Stimulated activated CD8-positive, alpha-beta memory T cell treated with anti-CD3 and anti-CD28 coated beads, Interleukin-15, amount 100 ng/mL, for 4 hours (primary cell): ENCODE results near the gene SH3BP5.

Experiments
- DNase-seq, 2 donors: peaks; one replicate each; pipeline ENCODE4 v3.0.0-alpha.2; 2020; ENCODE audit warnings: low read depth in 2 of 2

SH3BP5 gene

DNA sequence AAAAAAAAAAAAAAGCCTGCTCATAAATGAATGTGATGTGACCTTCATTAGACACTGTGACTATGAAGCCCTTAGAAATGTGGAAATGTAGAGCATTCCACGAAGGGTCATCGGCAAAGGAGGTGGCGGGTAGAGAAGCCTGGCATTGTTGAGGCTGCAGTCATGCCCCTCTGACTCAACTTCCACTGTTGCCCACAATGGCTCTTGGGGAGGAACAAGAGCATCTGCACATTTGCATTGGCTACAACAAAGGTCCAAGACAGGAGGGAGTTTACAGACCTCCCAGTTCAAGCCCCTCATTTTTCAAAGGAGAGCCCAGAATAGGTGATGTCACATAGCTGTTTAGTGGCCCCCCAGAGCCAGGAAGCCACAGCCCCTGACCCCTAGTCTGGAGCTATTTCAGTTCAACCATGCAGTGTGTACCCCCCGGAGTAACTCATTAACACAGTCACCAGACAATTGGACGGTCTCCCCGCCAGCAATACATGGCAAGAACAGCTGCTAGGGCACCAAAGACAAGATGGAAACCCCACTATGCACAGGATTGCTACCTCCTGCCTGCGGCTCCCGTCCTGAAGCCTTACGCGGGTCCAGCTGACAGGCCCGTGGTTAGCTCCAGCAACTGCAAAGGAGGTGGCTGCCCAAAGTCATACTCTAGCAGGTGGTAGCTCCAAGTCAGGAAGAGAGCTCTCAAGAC lies 56.2 kb downstream of the SH3BP5 start:
- no peak for DNase-seq

DNA sequence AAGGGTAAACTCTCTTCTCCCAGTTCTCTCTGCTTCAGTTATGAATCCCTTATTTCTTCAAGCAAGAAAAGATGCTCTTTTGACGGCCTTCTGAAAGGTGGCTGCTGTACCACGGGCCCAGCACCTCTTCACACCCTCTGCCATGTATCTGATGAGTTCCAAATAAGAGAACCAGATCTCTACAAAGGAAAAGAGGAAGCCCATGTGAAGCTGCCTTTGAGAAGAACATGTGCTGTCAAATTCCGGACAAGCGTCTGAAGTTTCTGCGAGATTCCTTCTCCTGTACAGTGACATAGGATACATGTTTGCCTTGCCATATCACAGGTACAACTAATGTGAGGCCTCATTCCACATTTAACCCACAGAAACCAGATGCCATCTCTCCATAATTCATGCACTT lies 59.2 kb downstream of the SH3BP5 start:
- DNase-seq: no peak

DNA sequence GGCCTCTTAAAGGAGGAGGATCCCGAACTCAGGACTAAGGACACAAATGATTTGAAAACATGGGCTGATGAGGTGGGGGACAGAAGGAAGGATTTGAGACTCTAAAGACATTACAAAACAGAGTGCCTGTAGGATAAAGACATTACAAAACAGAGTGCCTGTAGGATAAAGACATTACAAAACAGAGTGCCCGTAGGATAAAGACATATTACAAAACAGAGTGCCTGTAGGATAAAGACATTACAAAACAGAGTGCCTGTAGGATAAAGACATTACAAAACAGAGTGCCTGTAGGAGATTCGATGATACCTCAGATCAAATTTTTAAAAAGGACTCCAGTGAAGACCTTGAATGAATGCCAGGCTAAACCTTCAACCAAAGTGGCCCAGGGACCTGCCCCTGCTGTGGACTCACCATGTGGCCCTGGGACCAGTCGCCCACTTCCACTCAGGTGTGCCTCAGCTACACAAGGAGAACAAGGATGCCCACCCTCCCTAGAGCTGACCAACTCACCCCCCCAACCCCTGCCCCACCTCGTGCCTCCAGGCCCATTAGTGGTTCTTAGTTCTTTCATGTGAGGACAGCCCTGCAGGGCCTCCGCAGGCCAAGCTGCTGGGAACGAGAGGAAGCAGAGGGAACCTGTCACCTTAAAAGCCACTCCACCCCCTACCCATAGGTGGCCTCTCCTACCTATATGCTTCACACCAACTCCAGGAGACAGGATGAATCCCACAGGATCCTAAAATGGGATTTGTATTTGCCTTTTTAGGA lies 59.8 kb downstream of the SH3BP5 start:
- no peak for DNase-seq

DNA sequence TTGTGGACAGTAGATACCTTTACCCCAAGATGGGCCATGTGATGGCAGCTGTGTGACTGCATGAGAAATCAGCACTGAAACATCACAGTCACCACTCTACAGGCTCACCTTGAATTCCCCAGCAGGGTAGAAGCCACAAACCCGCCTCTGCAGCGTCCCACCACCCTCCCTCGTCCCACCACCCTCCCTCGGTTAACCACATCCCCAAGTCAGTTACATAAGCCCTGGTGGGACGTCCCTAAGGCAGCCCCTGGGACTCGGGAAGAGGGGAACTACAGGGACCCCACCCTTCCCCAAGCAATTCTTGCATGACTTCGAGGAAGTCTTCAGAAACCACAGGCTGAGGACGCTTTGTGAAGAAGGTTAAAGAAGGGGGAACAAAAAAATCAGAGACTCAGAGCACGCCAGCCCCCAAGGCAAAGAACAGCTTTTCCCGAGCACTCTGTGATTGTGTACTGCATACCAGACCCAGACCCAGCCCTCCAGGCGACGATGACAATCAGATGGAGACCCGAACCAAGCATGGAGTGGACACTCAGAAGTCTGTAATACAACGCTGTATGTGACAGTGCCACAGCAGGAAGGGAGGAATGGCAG lies 60.5 kb downstream of the SH3BP5 start:
- peak; percentile 70 to 79 for DNase-seq

DNA sequence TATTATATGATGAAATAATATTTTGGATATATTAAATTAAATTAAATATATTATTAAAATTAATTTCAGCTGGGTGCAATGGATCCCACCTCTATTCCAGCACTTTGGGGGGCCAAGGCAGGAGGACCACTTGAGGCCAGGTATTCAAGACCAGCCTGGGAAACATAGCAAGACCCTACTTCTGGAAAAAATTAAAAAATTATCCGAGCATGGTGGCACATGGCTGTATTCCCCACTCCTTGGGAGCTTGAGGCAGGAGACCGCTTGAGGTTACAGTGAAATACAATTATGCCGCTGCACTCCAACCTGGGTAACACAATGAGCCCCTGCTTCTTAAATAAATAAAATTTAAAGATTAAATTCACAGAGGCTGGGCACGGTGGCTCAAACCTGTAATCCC lies 61.4 kb downstream of the SH3BP5 start:
- DNase-seq: no peak

DNA sequence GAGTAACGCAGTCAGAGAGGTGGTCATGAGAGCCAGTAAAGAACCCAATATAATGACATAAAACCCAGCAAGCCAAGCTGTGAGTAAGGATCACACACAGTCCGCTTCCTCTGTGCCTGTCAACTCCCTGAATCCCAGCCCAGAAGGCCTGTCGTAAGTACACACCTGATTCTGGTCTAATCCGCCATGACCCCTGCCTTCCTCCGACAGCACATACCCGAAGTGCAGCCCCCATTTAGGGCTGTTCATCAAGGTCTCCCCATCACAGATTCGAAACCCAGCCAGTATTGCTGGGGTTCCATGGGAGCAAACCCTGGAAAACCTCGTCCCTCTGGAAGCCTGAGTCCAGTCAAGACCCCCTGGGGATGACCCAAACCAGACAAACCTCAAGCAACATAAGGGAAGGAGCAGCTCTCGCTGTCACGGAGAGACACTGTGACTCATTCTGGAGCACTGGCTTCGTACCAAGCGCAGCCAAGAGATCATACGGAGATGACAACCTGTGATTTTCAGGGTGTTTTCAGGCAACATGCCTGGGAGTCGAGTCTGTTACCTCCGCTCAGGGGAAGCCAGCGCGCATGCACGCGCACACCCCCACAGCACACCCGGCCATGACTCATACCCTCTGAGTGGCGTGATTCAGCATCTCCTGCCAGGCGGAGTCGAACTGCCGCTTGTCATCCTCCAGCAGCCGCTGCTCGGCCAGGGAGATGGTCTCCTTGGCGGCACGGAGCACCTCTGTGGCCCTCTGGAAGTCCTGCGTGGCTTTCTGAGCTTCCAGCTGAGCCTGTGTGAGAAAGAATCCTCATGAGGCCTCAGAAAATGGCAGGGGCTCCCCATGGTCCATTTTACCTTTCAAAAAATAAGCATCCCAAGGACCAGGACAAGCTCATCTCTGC lies 63.0 kb downstream of the SH3BP5 start:
- peak; percentile 78 to 86 for DNase-seq

DNA sequence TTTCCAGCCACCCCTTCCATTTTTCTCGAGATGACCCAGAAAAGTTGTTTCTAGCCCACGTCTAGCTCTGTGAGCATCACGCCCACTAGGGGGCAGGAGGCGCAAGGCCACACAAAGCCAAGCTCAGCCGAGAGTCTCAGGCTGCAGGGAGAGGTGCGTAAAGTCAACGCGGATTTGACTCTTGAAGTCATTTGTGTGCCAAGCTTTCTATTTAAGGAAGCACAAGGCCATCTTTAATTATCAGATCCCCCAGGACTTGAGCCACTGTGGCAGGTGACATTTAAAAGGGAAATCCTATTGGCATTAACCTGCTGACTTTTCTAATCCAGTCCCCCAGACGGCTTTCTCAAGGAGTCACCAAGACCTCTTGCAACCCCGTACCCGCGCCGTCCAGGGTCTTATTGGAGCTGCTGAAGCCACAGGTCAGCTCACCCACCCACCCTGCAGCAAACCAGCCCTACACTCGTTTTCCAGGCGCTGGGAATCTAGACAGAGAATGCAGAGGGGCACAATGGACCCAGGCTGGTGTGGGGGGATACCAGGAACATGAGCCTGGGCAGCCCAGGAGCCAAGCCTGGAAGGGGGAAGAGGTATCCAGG lies 64.3 kb downstream of the SH3BP5 start:
- peak; percentile 58 to 73 for DNase-seq

DNA sequence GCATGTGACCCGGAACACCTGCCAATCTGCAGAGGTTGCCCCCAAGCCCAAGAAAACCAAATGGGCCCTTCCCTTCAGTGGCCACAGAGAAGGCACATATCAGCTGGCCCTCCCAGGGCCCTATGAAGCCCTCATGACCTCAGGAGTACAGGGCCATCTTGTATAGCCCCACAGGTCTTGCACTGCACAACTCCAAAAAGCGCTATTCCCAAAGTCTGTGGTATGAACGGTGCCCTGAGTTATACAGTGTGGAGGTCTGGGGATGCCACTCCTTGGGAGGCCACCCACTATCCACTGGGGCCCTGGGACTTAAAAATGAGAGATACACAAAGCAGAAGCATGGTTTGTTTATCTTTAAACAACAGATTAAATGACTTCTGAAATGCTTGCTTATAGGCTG lies 64.9 kb downstream of the SH3BP5 start:
- DNase-seq: no peak

DNA sequence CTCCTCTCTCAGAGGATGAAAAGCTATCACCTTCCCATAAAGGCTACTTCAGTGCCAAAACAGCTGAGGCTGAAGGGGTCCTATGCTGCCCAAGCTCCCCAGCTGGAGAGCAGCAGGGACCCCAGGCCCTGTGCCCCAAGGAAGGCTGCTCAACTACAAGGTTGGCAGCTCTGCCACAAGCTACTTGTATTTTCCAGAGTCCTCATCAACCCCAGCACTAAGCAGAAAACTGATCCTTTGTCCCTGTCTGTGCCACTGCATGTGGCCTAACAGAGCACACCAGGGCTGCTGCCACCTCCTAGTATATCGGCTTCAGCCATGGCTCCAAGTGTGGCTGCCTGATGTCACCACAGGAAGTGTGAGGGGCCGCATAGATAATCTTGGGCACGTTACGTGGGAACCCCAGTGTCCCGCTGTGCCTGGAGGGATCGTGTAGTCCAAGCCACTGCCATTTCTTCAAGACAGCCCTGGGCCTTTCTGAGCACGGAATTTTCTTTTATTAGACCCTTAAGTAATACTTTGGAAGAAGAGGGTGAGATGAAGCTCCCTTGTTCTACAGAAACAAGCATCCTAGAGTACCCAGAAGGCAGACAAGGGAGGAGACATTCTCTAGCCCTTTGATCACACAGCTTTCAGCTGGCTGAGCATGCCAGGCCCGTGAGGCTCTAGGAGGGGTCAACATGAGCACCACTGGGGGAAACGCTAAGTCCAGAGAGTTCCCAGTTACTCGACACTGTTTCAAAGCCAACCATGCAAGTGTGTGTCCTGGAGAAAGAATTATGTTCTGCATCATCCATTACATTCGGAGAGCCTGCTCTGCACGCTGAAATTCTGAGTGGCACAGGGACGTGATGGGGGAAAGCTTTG lies 65.6 kb downstream of the SH3BP5 start:
- no peak for DNase-seq

DNA sequence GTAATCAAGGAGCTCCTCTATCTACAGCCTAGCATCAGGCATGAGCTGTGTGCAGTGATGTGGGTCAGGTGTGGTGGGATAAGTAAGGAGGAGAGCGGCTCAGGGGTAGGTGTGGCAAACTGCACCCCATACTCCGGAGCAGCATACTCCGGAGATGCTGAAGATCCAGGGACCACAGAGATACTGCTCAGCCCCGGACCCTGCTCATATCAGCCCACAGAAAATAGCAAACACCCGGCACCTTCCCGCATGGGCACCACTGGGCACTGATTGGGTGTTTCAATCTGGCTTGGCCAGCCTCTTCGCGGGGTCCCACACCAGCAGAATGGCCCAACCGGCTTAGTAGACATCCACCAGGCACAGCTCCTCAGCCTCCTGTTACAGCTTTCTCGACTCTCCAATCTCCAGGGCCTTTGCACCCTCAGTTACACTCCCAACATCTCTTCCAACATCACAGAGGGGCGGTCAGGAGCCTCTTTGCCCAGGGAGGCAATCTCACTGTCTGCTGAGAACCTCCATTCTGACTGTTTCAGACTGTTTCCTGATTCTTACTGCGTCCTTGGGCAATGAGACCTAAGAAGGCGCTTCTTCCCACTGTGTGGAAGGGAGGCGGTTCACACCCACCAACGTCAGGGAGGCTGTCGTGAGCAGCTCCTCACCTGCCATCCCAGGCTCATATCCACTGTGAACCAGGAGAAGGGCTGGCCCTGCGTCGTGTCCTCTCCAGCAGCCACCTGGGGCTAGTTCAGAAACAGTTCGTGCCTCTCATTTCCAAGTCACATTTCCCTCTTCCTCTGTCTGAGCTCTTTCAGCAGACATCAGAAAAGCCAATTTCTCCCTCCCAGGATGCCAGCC lies 66.5 kb downstream of the SH3BP5 start:
- no peak for DNase-seq

DNA sequence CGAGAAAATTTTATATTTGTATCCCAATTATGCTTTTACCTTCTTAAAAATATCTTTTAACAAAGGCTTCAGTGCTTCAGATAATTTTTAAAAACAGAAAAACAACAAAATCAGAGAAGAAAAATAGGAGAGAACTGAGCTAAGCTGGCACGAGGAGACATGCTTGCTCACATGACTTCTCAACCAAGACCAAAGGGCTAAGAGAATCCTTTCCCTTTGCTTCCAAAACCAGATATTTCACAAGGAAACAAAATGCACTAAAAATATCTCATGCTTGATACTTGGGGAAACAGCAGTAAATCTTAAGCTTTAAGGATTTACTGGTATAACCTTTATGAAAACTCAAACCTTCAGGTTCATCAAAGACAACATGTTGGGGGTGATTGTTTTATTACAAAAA lies 67.9 kb downstream of the SH3BP5 start:
- DNase-seq: no peak

DNA sequence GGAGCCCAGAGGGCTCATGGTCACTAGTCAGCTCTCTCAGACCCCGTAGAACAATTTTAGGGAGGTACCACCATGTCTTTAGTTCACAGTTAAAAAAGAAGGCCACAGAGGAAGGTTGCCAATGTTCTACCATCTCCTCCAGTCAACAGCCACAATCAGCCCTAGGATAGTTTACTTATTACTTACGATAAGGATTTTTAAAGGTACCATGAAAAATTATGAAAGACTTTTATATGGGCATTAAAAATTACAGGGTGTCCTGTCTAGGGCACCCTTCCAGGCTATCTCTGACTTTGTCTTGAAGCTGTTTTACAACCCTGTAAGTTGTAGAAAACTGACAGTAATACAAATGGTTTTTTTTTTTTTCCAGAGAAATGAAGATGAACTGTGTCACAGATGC lies 68.5 kb downstream of the SH3BP5 start:
- DNase-seq: no peak

DNA sequence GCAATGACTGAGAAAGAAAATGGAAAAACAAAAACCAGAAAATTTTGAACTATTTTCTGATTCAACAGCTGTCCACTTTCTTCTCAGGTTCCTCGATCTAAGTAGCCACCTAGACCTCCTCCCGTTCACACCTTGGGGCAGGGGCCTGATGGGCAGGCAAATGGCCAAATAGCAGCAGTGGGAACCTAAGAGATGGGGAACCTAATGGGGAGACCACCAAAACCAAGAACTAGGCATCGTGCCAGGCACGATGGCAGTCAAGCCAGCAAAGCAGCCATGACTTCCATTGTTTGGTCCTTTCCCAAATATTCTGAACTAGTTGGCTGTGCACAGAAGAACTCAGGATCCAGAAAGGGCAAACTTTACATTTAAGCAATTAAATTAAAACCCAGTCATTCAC lies 69.3 kb downstream of the SH3BP5 start:
- DNase-seq: no peak

DNA sequence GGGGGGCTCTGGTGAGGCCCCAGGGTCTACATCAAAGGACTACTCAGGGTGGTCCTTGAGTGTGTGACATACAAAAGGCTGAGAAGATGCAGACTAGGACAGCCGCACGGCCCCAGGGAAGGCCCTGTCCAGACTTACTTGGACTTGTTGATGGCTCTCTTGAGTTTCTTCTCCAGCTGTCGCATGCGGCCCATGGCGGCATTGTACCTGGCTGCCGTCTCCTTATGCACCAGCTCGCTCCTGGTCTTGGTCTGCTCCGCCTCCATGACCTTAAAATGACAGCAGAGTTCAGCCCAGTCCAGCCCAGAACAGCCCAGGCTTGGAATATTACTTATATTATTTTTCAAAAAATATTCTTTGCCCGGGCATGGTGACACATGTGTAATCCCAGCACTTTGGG lies 70.4 kb downstream of the SH3BP5 start:
- no peak for DNase-seq

DNA sequence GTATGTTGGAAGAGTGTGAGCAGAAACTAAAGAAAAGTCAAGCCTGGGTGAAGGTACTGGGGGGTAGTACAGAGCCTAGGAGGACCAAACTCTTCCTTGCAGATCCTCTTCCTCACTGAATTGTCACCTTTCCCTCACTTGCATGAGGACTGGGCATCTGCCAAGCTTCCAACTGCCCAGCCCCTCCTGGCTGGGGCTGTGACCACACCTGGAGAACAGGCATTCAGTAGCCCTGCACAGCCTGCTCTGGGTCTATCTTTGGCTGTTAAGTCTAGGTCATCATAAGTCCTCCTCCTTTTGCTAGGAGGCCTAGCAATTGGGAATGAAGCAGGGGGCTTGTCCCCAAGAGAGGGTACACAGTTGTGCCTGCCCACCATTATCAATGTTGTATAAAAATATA lies 71.1 kb downstream of the SH3BP5 start:
- DNase-seq: no peak

DNA sequence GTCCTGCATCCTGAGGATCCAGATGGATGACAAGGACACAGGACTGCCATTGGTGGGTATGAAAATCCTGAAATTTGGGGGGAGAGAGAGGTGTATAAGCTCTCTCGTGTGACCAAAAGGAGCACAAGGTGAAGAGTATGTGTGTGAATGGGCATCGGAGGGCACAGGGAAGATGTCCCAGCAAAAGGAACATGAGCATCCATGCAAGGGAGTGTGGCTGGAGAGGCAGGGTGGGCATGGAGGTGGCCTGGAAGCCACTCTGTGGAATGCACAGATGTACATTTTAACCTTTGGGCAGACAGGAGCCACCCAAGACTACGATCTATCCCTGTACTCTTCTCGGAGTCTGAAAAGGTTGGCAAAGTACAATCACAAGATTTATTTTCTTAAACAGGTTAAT lies 71.9 kb downstream of the SH3BP5 start:
- DNase-seq: no peak

DNA sequence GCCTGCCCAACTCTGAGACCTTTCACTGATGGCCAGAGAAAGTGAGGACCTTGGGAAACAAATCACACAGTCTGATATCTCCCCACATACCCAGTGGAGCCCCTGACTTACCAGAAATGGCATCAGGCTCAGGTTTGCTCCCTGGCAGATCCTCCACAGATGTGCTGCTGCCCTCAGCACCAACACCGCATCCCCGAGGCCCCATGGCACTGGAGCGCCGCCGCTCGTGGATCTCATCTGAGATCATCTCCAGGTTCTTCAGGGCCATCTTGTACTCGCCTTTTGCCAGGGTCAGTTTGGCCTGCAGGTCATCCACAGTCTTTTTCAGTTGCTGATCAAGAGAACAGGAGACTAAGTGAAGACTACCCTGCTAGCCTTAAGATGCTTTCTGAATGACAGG lies 73.7 kb downstream of the SH3BP5 start:
- no peak for DNase-seq

DNA sequence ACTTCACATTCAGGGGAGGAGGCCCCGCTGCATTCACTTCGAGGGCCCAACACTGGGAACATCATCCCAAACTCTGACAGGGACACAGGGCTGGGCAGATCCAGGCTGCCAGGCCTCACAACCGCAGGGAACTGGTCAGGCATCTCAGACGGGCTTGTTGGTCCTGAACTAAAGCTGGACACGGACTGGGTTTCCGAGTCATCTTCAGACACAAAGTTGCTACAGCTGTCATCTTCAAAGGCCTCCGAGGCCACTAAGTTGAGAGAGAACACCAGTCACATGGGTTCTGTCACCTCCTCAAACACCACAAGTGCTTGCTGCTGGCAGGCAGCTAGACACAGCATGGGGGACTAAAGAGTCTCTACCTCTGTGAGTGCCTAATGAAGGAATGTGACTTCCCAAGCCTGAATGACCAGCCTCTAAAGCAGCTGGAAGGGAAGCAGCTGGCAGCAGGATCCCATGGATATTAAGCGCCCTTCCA lies 75.5 kb downstream of the SH3BP5 start:
- DNase-seq: no peak

DNA sequence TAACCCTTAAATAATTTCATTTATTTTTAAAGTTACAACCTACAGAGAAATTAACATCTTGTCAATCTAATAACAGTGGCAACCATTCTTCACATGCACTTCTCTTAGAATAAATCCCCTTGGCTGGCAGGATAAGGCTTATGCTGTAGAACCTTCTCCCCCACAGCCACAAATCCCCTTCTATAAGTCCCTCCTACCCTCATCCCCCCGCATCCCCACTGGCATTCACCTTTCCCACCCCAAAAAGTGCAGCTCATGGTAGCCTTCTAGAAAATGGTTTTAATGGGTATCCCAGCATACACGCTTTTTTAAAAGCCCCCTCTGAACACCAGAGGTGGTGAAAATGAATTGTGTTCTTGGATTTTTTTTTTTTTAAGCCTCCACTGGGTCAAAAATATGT lies 77.2 kb downstream of the SH3BP5 start:
- no peak for DNase-seq
